MG63 (cell line): ENCODE results near the gene WASF2. TPM values are rescaled to one million over a fixed set of nuclear protein-coding genes. Genes with fewer than 3 reads are reported as not detected.
"Not testable (repeated sequence)": the region's sequence is repeated elsewhere in the genome, so short reads cannot be mapped to it uniquely, and the experiment has no call there.

ENCODE experiments used
- DNase-seq: peaks from one replicate; pipeline ENCODE4 v3.0.0-alpha.2; 2020
- H3K27me3 ChIP-seq: fragments of 250-450 bp; sonication (Bioruptor Pico); 2 replicates; pipeline ENCODE4 v1.5.1; 2020; ENCODE audit warnings: mild to moderate bottlenecking, moderate library complexity
- H3K36me3 ChIP-seq: fragments of 250-450 bp; sonication (Bioruptor Pico); 2 replicates; pipeline ENCODE4 v1.5.1; 2020; ENCODE audit warnings: mild to moderate bottlenecking, moderate library complexity
- H3K4me3 ChIP-seq: fragments of 250-450 bp; sonication (Bioruptor Pico); 2 replicates; pipeline ENCODE4 v1.5.1; 2020; ENCODE audit warnings: mild to moderate bottlenecking, moderate library complexity
- H3K9me3 ChIP-seq: fragments of 250-450 bp; sonication (Bioruptor Pico); 2 replicates; pipeline ENCODE4 v1.5.1; 2020; ENCODE audit warnings: mild to moderate bottlenecking, moderate library complexity
- total RNA-seq: library from RNA; depleted of rRNA; stranded (reverse); fragments of >200 nt; shearing (Covaris generic); gene quantifications from 2 replicates; pipeline ENCODE4 v1.2.3, GENCODE V29; 2014; ENCODE audit warnings: low replicate concordance

WASF2 gene
- total RNA-seq, 1 experiment from 2014 or later = 15.5 TPM

DNA sequence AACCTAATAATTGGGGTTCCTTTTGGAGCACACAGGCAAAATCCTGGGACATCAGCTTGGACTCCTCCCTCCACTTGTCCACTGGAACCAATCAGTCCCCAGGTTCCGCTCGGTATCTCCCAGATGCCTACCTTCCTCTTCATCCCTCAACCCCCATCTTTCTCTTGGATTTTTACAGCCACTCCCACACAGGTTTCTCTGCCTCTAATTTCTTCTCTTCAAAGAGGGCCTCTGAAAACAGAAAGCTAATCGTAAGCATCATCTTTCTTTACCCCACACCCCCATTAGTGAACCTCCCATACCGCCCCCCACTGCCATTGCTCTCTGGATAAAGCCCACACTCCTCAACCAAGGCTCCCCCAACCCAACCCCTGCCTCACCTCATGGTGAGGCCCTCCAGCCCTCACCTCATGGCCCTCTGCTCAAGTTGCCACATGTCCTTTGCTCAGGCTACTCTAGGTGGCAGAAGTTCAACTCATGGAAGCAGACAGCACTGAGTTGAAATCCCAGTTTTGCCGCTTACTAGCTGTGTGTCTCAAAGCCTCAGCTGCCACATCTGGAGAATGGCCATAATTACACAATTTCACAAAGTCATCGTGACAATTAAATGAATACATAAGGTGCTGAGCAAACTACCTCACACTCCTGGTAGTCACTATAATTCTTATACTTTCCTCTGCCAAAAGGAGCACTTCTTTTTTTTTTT is 18.1 kb upstream of the WASF2 start:
- Histone ChIP-seq H3K27me3 (no peaks in the 10 kb centered on the region), H3K36me3 (no peaks in the 10 kb centered on the region), H3K9me3 (no peaks in the 10 kb centered on the region), H3K4me3 (no peak overlapping the region)
- DNase-seq = no peak

DNA sequence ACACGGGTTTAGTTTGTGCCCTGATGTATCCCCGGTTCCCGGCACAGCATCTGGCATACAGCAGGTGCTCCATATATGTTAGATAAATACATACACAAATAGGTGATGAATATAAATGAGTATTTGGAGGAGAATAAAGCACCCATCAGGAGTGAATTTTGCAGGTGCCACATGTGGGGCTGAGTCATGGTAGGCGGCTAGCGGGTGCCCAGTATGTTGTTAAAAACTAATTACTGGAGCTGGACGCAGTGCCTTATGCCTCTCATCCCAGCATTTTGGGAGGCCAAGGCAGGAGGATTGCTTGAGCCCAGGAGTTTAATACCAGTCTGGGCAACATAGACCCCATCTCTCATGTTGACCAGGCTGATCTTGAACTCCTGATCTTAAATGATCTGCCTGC is 16.7 kb upstream of the WASF2 start:
- Histone ChIP-seq H3K36me3 (no peaks in the 10 kb centered on the region), H3K27me3 (no peaks in the 10 kb centered on the region), H3K9me3 (no peaks in the 10 kb centered on the region), H3K4me3 (no peak overlapping the region)
- DNase-seq = no peak

DNA sequence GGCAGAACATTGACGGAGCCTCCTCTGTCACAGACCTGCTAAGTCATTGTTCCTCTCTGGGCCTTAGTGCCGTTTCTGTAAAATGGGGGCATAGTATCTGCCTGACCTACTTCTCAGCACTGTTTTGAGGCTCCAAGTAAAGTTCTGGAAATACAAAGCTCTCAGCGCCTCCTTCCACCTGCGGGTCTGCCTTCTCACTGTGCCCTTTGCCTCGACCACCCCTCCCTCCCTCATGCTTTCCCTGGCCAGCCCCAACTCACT is 15.4 kb upstream of the WASF2 start:
- Histone ChIP-seq H3K36me3 (no peaks in the 10 kb centered on the region), H3K4me3 (no peak overlapping the region), H3K27me3 (no peaks in the 10 kb centered on the region), H3K9me3 (no peaks in the 10 kb centered on the region)
- DNase-seq = no peak

DNA sequence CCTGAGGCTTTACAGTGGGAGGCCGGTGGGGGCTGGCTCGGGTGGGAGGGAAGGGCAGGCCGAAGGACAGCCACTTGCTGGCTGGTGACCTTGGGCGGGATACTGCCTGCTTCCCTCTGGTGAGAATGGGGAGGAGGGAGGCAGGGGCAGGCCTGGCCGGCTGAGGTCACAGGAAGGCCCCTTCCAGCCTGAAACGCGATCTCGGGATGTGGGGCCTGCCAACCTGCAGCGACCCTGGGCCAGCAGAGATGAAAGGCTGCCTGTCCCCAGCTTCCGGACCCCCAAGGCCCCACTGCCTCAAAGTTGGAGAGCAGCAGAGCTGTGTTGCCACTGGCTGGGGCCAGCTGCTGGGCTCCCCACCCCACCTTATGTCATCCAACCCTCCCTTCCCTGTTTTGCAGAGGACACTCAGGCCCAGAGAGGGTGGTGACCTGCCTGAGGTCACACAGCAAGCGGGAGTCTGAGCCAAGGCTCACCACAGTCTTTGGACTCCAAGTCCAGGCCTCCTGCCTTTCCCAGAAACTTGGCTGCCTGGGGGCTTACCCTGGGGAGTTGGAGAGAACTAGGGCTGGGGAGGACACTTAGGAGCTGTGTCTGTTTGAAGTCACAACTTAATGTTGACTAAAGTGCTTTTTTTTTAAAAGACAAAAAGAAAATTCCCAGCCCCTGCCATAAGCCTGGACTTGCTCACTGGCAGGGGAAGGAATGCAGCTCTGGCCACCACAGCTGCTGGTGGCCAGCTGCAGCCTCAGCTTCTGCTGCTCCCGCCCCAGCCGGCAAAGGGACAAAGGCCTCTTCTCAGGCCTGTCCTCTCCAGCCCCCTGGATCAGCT is 14.8 kb upstream of the WASF2 start:
- Histone ChIP-seq H3K36me3 (no peaks in the 10 kb centered on the region), H3K27me3 (no peaks in the 10 kb centered on the region), H3K4me3 (no peak overlapping the region), H3K9me3 (no peaks in the 10 kb centered on the region)
- peak; percentile 86 for DNase-seq

DNA sequence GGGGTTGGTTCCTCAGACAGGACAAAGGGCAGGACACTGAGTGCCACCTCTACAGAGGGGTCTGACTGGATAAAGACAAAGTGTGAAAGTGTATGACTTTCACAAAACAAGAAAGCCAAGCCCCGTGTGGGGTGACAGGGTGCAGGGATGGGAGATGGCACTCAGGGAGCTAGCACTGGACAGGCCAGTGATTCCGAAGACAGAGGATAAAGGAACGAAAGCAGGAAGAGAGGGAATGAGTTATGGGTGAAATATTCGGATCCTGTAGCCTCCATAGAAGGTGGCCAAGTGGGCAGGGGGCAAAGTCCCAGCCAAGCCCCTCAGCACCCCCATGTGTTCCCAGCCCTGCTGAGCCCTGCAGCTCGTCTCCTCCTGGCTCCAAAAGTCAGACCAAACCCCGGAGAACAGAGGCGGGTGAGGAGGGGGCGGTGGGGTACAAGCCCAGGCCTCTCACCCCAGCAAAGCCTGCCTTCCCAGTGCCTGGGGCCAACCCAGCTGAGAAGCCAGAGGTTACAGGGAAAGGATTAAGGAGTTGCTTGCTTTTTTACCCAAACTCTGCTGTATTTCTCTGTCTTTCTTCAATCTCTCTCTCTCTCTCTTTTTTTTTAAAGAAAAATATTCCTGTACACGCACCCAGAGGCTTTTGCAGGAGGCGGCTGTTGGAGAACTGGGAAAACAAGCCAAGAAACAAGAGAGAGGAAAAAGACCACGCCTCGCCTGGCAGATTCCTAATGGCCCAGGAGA is 14.0 kb upstream of the WASF2 start:
- H3K9me3 ChIP-seq = no peaks in the 10 kb centered on the region
- no peaks in the 10 kb centered on the region for H3K36me3 ChIP-seq
- DNase-seq = no peak
- H3K4me3 ChIP-seq = no peak overlapping the region
- no peaks in the 10 kb centered on the region for H3K27me3 ChIP-seq

DNA sequence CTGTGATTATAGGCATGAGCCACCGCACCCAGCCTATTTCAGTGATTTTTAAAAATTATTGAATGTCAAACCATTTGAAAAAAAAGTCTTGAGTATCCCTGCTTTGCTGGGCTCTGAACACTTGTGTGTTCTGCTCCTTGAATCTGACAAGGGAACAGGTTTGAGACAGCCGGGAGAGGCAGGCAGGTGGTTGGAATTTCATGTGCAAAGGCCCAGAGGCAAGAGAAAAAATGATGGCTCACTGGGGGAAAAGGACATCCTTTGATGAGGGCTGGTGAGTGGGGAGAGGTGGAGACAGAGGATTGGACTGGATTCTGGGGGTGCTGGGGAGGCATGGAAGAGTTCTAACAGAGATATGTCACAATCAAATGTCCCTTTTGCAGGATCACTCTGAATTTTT is 13.1 kb upstream of the WASF2 start:
- Histone ChIP-seq H3K27me3 (no peaks in the 10 kb centered on the region), H3K36me3 (no peaks in the 10 kb centered on the region), H3K4me3 (no peak overlapping the region), H3K9me3 (no peaks in the 10 kb centered on the region)
- no peak for DNase-seq

DNA sequence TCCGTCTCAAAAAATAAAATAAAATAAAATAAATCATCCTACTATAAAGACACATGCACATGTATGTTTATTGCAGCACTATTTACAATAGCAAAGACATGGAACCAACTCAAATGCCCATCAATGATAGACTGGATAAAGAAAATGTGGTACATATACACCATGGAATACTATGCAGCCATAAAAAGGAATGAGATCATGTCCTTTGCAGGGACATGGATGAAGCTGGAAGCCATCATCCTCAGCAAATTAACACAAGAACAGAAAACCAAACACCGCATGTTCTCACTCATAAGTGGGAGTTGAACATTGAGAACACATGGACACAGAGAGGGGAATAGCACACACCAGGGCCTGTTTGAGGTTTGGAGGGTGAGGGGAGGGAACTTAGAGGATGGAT is 11.2 kb upstream of the WASF2 start:
- H3K27me3 ChIP-seq, H3K36me3 ChIP-seq, DNase-seq, H3K9me3 ChIP-seq, H3K4me3 ChIP-seq: not testable (repeated sequence)

DNA sequence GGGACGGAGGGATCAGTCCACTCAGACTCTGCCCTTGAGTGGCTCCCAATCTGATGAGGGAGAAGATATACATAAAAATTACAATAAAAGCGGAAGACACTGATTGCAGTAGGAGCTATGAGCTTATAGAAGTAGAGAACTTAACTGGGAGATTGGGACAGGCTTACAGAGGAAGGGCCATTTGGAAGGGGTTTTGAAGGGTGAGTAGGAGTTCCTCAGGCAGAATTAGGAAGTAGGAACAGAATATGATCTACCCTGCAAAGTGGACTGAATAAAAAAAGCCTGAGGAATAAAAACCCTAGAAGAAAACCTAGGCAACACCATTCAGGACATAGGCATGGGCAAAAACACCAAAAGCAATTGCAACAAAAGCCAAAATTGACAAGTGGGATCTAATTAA is 9.2 kb upstream of the WASF2 start:
- H3K4me3 ChIP-seq = no peak overlapping the region
- no peaks in the 10 kb centered on the region for H3K36me3 ChIP-seq
- no peaks in the 10 kb centered on the region for H3K9me3 ChIP-seq
- DNase-seq = no peak
- H3K27me3 ChIP-seq = no peaks in the 10 kb centered on the region

DNA sequence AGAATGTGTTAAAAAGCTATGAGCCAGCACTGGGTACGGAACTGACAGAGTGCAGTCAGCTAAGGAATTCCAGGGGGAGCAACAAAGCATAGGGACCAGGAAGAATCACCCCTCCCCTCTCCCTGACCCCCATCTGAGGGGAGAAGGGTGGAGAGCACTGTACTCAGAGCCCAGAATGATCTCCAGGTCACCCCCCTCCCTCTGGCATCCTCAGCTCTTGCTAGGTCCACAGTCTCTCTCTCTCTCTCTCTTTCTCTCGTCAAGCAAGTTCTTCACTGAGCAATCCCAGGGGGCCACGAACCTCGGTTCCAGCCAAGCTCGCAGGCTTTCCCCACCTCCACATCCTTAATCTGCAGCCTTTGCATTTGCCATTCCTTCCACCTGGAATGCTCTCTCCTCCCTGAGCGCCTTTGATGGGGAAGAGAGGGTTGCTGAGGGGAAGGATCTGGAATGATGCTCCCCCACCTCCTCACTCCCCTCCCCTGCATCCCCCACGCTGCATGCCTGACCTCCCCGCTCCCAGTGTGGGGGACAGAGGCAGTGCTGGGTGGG is 6.7 kb upstream of the WASF2 start:
- Histone ChIP-seq H3K9me3 (no peaks in the 10 kb centered on the region), H3K27me3 (no peaks in the 10 kb centered on the region), H3K4me3 (no peak overlapping the region), H3K36me3 (no peaks in the 10 kb centered on the region)
- DNase-seq = no peak

DNA sequence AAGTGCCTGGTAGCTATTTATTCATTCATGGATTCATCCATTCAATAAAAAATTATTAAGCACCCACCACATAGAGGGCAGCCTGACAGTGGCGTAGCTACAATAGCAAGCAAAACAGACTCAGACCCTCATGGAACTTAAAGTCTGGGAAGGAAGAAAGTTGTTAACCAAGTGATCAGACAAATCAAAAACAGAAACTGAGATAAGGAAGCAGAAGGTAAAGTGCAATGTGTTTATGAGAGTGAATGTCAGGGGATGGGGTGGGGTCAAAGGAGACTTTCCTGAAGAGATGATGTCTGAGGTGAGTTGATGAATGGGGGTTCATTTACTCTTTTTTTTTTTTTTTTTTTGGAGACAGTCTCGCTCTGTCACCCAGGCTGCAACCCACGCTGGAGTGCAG is 2.8 kb upstream of the WASF2 start:
- no peak for DNase-seq
- no peaks in the 10 kb centered on the region for H3K27me3 ChIP-seq
- no peak overlapping the region for H3K4me3 ChIP-seq
- H3K36me3 ChIP-seq = no peaks in the 10 kb centered on the region; the same call in 1 of the 2 replicates
- no peaks in the 10 kb centered on the region for H3K9me3 ChIP-seq

DNA sequence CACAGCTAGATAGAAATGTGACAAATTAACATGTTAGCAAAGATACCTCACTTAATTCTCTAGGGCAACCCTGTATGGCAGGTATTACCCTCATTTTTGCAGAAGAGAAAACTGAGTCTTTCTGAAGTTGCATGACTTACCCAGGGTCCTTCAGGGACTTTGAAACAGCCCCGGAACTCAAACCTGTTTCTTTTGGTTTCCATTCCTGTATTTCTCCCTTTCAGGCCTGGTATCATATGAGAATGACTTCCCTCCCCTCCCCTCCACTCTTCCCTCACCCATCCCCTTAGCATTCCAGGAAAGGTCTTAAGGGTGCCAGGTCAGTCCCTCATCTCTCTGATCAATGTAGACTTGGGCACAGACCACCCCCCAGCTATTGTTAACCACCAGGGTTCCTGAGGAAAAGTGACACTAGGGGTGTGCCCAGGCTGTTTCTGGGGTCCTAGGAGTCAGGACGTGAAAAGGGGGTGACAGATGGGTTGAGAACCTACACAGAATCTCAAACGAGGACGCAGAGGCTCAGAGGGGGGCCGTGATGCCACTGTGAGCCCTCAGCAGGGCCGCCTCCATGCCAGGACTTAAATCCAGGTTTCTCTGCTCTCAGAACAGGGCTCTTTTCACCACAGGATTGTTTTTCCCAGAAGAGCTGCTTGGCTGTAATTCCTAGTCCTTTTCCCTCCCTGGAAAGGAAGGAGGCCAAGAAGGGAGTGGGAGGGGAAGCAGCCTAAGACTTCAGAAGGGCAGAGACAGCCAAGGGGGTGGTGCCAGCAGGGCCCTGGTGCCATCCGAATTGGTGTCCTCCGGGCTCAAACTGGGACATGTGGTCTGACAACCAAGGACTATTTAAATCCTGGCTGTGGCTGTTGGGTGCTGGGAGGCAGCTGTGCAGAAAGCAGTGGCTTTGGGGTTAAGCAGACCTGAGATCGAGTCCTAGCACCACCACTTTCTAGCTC is 2.1 kb upstream of the WASF2 start:
- H3K27me3 ChIP-seq = no peaks in the 10 kb centered on the region
- H3K9me3 ChIP-seq = no peaks in the 10 kb centered on the region
- DNase-seq = peak; percentile 77
- no peaks in the 10 kb centered on the region; the same call in 1 of the 2 replicates for H3K36me3 ChIP-seq
- no peak overlapping the region for H3K4me3 ChIP-seq

DNA sequence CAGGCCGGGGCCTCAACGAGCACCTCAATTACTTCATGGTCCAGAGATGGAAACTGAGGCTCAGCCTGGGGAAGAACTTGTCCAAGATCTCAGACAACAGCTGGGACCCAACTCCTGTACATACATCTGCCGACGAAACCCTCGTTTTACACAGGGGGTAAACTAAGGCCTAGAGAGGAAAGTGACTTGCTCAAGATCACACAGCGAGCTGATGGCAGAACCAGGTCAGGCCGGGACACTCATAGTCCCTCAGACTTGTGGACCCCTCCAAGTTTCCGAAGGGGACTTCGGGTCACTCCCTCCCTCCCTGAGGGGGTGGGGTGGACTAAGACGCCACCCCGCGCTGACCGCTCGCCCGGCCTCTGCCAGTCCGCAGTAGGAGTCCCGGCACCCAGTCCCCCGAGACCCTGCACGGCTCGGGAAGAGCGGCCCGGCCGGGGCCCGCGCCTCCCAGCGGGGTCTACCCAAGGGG is 430 bp downstream of the WASF2 start:
- Histone ChIP-seq H3K27me3 (no peaks in the 10 kb centered on the region), H3K4me3 (peak overlapping the region; percentile 91), H3K36me3 (peaks cover 8% of the 10 kb centered on the region), H3K9me3 (no peaks in the 10 kb centered on the region)
- peak; percentile 38 for DNase-seq

DNA sequence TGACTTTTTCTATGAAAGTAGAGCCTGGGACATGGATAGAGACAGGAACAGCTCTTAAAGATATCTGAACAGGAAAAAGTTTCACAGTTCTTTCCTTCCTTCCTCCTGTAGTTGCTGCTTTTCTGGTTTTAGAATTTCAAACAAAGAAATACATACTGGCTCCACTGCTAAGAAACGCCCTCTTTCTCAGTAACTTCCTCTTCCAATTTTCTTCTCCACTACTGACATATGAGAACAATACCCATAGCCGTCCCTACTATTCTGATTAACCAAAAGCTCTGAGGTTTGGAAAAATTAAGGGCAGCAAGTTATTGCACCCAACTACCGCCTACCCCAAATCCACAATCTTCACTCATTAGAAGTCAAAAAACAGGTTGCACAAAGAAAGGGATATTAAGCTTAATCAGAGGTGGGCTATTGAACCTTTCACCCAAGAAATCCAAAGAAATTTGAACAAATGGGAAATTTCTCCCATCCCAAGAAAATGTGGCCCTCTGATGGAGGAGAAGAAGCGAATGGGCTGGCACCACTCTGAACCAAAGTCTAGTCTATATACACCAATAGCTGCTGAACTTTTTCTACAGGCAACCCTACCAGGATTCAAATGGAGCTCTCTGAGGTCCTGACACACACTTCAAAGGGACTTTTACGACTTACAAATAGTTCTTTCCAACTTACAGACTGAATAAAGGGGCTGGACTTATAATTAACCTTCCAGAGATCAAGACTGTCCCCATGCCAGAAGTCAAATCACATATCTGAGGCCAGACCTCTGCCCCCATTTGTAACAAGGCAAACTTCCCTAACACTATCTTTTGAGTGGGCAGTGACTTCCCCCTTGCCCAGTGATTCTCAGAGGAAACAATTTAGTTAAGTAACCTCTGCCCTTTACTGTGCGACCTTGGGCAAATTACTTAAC is 1.7 kb downstream of the WASF2 start:
- Histone ChIP-seq H3K4me3 (peak overlapping the region; percentile 91), H3K36me3 (peaks cover 13% of the 10 kb centered on the region), H3K27me3 (no peaks in the 10 kb centered on the region), H3K9me3 (no peaks in the 10 kb centered on the region)
- DNase-seq = no peak

DNA sequence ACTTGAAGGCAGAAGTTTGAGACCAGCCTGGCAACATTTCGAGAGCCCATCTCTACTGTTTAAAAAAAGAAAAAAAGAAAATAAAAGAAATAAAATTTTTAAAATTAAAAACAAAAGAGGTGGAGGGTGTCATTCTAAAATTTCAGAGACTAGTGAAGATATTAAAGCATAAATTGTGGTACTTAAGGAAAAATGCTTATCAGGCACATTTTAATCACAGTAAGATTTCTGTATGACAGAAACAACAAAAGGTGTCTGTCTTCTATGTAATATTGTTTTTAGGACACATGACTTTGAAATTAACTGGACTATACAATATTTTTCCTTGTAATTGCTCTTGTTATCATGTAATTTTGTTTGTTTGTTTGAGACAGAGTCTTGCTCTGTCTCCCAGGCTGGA is 4.6 kb downstream of the WASF2 start:
- Histone ChIP-seq H3K27me3 (no peaks in the 10 kb centered on the region), H3K4me3 (no peak overlapping the region), H3K36me3 (peaks cover 20% of the 10 kb centered on the region), H3K9me3 (no peaks in the 10 kb centered on the region)
- no peak for DNase-seq

DNA sequence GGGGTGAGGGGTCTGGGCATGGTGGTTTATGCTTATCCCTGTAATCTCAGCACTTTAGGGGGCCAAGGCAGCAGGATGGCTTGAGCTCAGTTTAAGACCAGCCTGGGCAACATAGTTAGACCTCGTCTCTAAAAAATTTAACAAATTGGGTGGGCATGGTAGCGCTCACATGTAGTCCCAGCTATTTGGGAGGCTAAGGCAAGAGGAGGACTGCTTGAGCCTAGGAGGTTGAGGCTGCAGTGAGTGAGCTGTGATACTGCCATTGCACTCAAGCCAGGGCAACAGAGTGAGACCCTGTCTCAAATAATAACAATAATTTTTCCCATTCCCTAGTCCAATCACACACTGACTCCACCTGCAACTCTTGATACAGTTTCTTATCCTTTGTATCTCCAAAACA is 6.3 kb downstream of the WASF2 start:
- Histone ChIP-seq H3K4me3 (no peak overlapping the region), H3K27me3 (no peaks in the 10 kb centered on the region), H3K36me3 (peaks cover 22% of the 10 kb centered on the region), H3K9me3 (no peaks in the 10 kb centered on the region)
- no peak for DNase-seq
